ENCODE measurements around the gene CDAN1.

Gene CDAN1

DNA sequence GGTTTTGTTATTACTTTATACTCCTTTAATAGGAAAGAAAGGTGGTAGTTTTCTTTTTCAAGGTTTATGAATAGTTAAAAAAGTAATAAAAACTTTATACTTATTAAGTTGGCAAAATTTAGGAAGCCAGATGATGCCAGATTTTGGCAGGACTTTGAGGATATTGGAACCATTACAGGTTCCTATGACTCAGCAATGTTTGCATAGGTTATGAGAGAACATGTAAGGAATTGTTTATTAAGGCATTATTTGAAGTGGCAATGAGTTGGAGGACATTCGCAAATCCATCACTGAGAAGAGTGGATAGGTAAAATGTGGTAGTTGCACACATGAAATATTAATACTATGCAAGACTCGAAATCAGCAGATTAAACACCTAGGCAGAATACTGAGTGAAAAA lies 29.9 kb downstream of the CDAN1 start:
- no peak for DNase-seq

DNA sequence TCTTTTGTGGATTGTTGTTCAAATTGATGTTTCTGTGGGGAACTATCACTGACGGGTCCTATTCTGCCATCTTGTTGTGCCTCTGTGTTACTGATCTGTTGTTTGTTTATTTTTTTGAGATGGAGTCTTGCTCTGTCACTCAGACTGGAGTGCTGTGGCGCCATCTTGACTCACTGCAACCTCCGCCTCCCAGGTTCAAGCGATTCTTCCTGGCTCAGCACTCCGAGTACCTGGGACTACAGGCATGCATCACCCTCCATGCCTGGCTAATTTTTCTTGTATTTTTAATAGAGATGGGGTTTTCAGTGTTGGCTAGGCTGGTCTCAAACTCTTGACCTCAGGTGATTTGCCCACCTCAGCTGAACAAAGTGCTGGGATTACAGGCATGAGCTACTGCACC lies 31.6 kb downstream of the CDAN1 start:
- DNase-seq: no peak

DNA sequence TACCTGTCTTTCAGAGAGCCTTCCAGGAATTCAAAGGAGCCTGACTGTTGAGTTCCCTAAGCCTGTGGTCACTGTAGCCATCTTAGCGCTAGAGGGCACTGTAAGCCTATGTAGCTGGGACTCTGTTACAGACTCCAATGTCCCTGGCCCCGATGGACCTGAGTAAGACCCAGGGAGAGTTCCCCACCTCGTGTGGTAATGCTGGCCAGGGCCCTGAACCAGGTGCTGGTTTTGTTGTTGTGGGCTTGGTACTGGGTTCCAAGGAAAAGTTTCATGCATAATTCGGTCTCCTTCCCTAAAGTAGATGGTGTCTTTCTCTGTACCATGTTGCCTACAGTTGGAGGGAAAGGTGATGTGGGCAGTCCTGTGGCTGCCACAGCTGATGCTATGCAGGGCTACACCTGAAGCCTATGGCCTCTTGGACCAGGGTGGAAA lies 32.4 kb downstream of the CDAN1 start:
- DNase-seq: peak; percentile 45

DNA sequence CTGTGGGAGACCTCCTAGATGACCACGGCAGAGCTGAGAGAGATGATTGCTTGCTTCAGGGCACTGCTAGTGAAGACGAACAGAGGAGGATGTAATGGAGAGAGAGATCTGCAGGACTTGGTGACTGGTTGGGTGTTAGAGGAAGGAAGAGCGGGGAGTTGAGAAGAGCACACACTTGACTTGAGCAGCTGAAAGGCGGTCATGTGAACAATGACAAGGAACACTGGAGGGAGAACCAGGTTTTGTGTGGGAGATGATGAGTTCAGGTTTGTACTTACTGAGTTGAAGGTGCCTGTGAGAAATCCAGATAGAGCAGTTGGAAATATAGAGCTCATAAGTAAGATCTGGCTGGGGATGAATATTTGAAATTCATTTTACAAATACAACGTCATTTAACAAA lies 40.3 kb downstream of the CDAN1 start:
- DNase-seq: no peak

DNA sequence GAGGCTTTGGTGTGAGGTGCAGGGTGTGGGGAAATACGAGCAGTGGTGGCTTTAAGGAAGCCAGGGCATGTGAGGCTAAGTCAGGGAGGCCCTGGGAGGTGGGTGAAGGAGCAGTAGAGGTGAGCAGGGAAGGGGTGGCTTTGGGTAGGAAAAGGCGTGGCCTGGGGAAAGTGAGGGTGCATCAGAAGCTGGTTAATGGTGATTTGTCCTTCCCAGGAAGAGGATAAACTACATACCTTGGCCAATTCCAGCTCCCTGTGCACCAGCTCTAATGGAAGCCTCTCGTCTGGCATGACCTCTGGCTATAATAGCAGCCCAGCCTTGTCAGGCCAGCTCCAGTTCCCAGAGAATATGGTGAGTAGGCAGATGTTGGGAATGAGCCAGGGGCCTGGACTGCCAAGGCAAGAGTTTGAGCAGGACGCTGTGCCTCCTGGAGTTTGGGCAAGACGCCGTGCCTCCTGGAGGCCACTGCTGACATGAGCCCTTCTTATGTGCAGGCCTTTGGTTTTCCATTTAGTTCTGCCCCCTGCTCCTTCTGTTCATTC lies 41.3 kb downstream of the CDAN1 start:
- DNase-seq: no peak

DNA sequence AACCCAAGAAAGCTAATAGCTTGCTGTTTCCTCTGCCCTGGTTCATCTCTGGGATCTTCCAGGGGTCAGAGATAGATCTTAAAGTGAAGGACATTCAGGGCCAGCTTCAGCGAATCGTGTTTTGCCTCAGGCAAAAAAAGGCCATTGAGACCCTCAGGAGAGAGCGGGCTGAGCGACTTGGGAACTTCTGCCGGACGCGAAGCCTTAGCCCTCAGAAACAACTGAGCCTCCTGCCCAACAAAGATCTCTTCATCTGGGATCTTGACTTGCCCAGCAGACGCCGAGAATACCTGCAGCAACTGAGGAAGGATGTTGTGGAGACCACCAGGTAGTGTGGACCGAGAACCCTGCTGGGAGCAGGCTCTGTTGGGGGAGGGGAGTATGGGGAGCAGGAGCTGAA lies 42.5 kb downstream of the CDAN1 start:
- no peak for DNase-seq

DNA sequence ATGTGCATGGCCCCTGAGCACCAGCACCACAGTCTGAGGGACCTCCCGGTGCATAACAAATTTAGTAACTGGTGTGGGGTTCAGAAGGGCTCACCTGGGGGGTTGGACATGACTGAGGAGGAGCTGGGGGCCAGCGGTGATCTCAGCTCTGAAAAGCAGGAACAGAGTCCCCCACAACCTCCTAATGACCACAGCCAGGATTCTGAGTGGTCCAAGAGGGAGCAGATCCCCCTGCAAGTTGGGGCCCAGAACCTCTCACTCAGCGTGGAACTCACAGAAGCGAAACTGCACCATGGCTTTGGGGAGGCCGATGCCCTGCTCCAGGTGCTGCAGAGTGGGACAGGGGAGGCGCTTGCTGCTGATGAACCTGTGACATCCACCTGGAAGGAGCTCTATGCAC lies 43.0 kb downstream of the CDAN1 start:
- DNase-seq: no peak

DNA sequence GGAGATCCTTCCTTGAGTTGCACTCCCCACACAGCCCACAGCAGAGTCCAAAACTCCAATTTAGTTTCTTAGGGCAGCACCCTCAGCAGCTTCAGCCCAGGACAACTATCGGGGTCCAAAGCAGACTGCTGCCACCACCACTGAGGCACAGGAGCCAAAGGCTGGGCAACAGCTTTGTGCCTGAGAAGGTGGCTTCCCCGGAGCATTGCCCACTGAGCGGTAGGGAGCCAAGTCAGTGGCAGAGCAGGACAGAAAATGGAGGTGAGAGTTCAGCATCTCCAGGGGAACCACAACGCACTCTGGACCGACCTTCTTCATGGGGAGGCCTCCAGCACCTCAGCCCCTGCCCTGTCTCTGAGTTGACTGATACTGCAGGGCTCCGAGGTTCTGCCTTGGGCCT lies 43.4 kb downstream of the CDAN1 start:
- DNase-seq: no peak

DNA sequence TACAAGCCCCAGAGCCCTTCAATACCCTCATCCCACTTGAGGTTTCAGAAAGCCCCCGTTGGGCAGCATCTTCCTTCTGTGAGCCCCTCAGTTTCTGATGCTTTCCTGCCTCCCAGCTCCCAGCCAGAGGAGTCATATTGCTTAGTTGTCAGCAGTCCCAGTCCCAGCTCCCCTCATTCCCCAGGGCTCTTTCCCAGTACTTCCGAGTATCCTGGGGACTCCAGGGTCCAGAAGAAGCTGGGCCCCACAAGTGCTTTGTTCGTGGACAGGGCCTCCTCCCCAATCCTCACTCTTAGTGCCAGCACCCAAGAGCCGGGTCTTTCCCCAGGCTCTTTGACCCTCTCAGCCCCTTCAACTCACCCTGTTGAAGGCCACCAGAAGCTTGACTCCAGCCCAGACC lies 43.9 kb downstream of the CDAN1 start:
- no peak for DNase-seq

DNA sequence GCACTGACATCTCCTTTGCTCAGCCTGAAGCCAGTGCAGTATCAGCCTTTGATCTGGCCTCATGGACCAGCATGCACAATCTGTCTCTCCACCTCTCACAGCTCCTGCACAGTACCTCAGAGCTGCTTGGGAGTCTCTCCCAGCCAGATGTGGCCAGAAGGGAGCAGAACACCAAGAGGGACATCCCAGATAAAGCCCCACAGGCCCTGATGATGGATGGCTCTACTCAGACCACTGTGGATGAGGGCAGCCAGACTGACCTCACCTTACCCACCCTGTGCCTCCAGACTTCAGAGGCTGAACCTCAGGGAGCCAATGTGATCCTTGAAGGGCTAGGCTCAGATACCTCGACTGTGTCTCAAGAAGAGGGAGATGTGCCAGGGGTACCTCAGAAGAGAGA lies 44.4 kb downstream of the CDAN1 start:
- DNase-seq: no peak

DNA sequence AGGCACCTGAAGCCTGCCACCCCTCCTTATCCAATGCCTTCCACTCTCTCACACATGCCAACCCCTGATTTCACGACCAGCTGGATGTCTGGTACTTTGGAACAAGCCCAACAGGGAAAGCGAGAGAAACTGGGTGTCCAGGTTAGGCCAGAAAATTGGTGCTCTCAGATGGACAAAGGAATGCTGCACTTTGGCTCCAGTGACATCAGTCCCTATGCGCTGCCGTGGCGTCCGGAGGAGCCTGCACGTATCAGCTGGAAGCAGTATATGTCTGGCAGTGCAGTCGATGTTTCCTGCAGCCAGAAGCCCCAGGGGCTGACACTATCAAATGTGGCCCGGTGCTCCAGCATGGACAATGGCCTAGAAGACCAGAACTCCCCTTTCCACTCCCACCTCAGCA lies 45.2 kb downstream of the CDAN1 start:
- no peak for DNase-seq

DNA sequence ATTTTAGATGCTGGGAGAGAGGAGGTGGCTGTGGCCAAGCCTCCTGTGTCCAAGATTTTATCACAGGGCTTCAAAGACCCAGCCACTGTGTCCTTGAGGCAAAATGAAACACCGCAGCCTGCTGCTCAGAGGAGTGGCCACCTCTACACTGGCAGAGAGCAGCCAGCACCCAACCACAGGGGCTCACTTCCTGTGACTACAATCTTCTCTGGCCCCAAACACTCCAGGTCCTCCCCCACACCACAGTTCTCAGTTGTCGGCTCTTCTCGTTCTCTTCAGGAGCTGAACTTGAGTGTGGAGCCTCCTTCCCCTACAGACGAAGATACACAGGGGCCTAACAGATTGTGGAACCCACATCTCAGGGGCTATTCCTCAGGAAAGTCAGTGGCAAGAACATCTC lies 45.6 kb downstream of the CDAN1 start:
- DNase-seq: no peak

DNA sequence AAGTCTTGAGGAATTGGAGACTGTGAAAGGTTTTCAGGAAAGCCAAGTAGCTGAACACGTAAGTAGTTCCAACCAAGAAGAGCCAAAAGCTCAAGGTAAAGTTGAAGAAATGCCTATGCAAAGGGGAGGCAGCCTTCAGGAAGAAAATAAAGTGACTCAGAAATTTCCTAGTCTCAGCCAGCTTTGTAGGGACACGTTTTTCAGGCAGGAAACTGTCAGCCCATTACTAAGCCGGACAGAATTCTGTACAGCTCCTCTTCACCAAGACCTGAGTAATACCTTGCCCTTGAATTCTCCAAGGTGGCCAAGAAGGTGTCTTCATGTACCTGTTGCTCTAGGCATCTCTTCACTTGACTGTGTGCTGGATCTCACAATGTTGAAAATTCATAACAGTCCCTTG lies 48.6 kb downstream of the CDAN1 start:
- no peak for DNase-seq

DNA sequence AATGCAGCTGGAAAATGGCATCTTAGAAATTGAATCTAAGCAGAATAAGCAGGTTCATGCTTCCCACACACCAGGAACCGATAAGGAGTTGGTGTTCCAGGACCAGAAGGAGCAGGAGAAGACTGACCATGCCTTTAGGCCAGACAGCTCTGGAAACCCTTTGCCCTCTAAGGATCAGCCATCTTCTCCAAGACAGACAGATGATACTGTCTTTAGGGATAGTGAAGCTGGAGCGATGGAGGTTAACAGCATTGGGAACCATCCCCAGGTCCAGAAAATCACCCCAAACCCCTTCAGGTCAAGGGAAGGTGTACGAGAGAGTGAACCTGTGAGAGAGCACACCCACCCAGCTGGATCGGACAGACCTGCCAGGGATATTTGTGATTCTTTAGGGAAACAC lies 49.2 kb downstream of the CDAN1 start:
- no peak for DNase-seq

DNA sequence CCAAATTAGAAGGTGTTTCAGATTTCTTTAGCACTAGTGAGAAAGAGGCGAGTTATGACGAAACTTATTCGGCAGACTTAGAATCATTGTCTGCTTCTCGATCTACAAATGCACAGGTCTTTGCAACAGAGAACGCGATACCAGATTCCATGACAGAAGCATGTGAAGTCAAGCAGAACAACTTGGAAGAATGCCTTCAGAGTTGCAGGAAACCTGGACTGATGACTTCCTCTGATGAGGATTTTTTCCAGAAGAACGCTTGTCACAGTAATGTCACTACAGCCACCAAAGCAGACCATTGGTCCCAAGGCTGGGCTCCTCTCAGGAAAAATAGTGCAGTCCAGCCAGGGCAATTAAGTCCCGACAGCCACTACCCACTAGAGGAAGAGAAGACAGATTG lies 50.6 kb downstream of the CDAN1 start:
- DNase-seq: no peak

DNA sequence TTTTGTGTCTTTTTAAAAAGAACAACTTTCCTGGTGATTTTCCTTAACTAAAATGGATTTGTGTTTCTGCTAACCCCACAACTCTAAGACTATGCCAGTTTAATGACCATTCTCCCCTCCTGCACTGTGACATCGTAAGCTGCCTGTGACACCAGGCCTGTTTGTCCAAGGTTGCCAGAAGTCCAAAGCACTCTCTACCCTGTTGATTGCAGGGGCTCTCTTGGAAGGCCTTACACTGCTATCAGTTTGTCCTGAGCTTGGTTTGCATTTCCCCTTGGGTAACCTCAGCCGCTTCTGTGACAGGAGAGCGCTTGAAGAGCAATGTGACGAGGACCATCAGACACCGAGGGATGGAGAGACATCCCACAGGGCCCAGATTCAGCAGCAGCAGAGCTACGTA lies 55.8 kb downstream of the CDAN1 start:
- DNase-seq: no peak

DNA sequence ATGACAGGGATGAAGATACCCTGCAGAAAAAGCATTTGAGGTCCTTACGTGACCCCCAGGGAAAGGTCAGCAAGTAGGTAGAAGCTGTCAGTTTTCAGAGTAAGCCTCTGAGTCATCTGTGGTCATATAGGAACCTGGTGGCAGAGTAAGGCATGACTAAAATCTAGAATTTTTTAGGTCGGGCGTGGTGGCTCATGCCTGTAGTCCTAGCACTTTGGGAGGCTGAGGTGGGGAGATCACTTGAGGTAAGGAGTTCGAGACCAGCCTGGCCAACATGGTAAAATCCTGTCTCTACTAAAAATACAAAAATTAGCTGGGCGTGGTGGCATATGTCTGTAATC lies 56.8 kb downstream of the CDAN1 start:
- peak; percentile 22 for DNase-seq

DNA sequence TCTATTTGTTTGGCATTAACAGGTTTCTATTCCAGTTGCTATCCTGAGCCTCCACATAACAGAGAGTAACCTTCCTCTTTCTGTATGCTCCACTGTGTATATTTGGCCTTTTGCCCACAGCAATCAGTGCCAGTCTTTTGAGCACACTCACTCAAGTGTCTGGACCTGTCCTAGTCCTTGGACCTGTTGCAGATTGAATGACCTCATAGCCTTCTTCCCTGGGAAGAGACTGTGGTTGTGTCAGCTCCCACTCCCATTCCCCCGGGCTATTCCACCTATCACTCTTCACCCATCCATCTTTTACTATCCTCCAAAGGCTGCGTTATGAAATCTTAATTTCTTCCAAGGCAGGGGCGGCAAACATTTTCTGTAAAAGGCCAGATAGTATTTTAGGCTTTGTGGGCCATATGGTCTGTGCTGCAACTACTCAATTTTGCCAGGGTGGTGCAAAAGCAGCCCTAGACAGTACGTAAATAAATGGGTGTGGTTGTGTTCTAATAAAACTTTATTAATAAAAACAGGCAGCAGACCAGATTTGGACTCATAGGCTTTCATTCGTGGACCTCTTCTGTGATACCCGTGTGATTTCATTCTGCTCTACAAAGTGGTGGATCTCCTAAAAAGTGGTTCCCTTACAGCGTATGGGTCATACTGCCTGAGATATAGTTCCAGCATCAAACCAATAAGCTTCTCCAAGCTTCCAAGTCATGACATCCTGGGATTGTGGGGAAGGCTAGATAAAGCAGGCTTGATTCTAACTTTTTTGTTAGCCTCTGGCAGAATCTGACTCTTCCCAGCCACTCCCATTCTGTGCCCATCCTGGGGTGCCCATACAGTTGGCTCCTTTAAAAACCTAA lies 57.4 kb downstream of the CDAN1 start:
- DNase-seq: no peak

DNA sequence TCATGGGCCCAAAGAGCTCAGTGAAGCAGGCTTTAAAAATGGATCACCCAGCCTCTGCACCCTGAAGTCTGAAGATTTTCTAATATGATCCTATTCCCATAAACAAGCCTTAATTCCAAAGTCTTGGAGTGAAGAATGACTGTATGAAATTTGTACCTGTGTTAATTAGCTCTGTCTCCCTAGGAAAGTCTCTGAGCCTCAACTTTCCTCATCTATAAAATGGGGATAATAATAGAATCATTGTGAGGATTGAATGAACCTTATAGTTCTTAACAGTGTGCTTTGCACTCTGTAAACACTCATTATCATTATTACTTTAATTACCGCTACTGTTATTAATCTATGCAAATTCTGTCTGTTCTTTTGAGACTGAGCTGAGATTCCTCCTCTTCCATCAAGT lies 61.9 kb downstream of the CDAN1 start:
- DNase-seq: no peak

DNA sequence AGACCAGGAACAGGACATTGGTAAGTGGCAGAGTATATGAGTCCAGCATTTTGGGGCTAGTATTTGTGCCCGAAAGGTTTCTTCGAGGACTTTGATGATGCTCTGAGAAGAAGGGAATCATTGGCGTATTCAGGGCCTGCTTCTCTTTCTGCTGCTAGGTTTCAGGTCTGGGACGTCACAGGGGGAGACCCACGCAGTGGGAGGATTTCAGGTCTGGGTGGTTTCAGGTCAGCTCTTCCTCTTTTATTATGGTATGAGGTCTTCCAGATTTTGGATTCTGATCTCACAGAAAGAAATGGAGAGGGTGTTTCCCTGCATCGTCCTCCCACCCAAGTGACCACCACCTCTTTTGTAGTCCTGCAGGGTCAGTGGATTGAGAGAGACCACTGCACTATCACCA lies 62.5 kb downstream of the CDAN1 start:
- no peak for DNase-seq
